ENCODE data around the gene NEK9.
"Not testable (repeated sequence)": the region's sequence is repeated elsewhere in the genome, so short reads cannot be mapped to it uniquely, and the experiment has no call there.

NEK9 gene

DNA sequence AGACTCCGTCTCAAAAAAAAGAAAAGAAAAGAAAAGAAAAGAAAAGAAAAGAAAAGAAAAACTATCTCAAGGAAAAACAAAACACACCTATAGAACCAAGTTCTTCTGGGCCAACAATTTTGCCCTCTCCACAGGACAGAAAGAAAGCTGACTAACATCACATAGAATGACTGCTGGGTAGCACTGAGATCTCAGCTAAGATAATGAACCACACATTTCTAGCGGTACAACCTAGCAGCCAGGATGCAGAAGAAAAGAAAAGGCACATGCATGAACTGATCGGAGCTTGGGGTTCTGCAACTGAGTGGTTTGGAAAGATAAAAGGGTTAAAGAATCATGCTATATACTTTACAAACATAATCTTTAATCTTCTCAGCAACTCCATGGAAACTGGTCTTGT is 30.1 kb upstream of the NEK9 start:
- no peak overlapping the region for H3K4me3 ChIP-seq (ENCODE audit: low read length)
- DNase-seq (ENCODE audit: low read depth), result no peak

DNA sequence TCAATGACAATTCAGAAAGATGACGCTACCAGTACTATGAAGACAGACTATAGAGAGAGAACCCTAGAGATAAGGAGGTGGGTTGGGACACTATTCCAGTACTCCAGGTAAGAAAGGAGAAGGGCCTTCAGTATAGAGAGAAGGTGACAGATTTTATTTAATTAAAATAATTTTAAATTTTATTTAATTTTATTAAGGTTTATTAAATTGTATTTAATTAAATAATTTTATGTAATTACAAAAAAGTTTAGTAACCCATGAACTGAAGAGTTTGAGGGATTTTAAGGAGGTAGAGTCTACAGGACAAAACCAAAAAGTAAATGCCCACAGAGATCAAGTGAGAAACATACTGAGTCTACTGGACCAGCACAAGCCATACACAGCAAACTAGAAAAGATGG is 29.3 kb upstream of the NEK9 start:
- DNase-seq (ENCODE audit: low read depth), result no peak
- H3K4me3 ChIP-seq (ENCODE audit: low read length), result no peak overlapping the region
- TF ChIP-seq CTCF (IDR thresholded peaks at IDR 0.05; ENCODE audit: insufficient read depth, low read depth, low read length, missing control alignments), result no peak

More for the DNA sequence above, 30.1 kb upstream of the NEK9 start:
- no peak for TF ChIP-seq CTCF (IDR thresholded peaks at IDR 0.05; ENCODE audit: insufficient read depth, low read depth, low read length, missing control alignments)

DNA sequence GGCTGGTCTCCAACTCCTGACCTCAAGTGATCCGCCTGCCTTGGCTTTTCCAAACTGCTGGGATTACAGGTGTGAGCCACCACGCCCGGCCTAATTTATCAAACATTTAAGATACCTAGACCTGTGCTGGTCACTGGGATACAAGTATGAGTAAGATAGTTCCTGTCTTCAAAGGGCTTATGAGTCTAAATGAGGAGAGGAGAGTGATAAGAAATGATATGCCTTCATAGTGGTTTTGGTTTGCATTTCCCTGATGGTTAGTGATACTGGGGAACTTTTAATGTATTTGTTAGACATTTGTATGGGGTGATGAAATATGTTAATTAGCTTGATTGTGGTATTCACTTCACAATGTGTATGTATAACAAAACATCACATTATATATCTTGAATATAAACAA is 28.3 kb upstream of the NEK9 start:
- no peak for DNase-seq (ENCODE audit: low read depth)
- no peak for TF ChIP-seq CTCF (IDR thresholded peaks at IDR 0.05; ENCODE audit: insufficient read depth, low read depth, low read length, missing control alignments)
- no peak overlapping the region for H3K4me3 ChIP-seq (ENCODE audit: low read length)

DNA sequence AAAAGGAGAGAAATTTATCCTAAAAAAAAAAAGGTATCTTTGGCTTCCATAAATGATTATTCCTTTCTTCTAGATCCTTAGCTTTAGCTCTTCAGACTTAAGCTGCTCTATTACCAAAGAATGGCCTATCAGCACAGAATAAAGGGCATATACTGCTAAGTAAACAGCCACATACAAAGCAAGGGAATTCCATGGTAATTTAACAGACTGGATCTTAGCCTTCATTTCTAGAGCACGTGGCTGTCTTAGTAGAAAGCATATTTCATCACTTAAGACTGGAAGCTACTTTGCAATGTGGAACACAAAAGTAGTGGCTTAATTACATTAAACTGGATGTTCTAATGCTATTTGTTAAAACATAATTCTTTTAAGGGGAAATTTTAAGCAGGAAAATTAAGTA is 26.4 kb upstream of the NEK9 start:
- H3K4me3 ChIP-seq (ENCODE audit: low read length), result no peak overlapping the region
- no peak for TF ChIP-seq CTCF (IDR thresholded peaks at IDR 0.05; ENCODE audit: insufficient read depth, low read depth, low read length, missing control alignments)
- DNase-seq (ENCODE audit: low read depth), result no peak

DNA sequence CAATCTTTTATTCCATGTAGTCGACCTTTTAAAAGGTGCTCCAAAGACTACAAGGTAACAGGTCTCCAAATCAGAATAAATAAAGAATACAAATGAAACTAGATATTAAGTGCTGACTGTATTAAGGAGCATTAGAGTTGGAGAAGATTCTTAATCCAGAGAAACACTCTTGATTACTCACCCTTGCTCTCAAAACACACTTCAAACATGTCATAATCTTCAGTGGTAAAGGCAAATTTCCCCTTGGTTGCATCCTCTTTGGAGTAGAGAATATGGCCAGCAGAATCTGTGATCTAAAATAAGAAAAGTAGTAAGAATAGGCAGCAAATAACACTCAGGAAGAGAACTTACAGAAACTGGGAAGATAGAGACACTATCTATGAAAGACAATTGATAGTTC is 25.0 kb upstream of the NEK9 start:
- TF ChIP-seq CTCF (IDR thresholded peaks at IDR 0.05; ENCODE audit: insufficient read depth, low read depth, low read length, missing control alignments), result no peak
- no peak for DNase-seq (ENCODE audit: low read depth)
- H3K4me3 ChIP-seq (ENCODE audit: low read length), result no peak overlapping the region

- not testable (repeated sequence) for H3K4me3 ChIP-seq (ENCODE audit: low read length); DNase-seq (ENCODE audit: low read depth)
These were observed 23.8 kb upstream of the NEK9 start for GRCh38 chr14:75150637-75151036.

DNA sequence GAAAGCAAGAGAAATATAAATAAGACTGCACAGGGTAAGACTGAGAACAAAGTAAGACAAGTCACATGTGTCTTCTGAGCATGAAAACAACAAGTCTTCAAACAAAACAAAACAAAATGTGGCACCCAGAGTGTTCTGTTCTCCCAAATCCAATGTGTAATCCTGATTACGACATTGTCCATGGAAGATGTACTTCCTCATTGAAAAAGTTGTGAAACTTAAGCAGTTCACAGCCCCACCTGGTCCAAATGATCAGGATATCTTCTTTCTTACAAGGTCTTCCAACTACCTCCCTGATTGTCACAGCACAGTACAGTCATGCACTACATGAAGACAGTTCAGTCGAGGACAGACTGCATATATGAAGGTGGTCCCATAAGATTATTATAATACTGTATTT is 23.3 kb upstream of the NEK9 start:
- no peak overlapping the region for H3K4me3 ChIP-seq (ENCODE audit: low read length)
- DNase-seq (ENCODE audit: low read depth), result peak; percentile 76
- no peak for TF ChIP-seq CTCF (IDR thresholded peaks at IDR 0.05; ENCODE audit: insufficient read depth, low read depth, low read length, missing control alignments)

Data from epithelial cell of esophagus (primary cell).